Vagina (tissue), 2 donors: ENCODE data around the gene PRIM1. TPM values are rescaled to one million over a fixed set of nuclear protein-coding genes. Genes with fewer than 3 reads are reported as not detected.
"Not testable (repeated sequence)": the region's sequence is repeated elsewhere in the genome, so short reads cannot be mapped to it uniquely, and the experiment has no call there.

Source experiments
- DNase-seq, 2 donors: peaks; one replicate each; pipeline ENCODE4 v3.0.0-alpha.2; 2017; ENCODE audit errors: extremely low spot score in 2 of 2
- H3K27ac ChIP-seq: fragments of 200-600 bp; sonication (generic); one replicate; pipeline ENCODE4 v1.5.1; 2019
- H3K27me3 ChIP-seq: fragments of 200-600 bp; sonication (generic); one replicate; pipeline ENCODE4 v1.5.1; 2019
- H3K36me3 ChIP-seq, 2 donors: fragments of 200-600 bp; sonication (generic); one replicate each; pipeline ENCODE4 v1.5.1; 2017 to 2019
- H3K4me1 ChIP-seq: fragments of 200-600 bp; sonication (generic); one replicate; pipeline ENCODE4 v1.5.1; 2019
- H3K4me3 ChIP-seq, 2 donors: fragments of 200-600 bp; sonication (generic); 1 replicate in 1 of 2; 2 replicates in 1 of 2; pipeline ENCODE4 v1.5.1; 2016 to 2019
- H3K9me3 ChIP-seq: fragments of 200-600 bp; sonication (generic); one replicate; pipeline ENCODE4 v1.5.1; 2019
- CTCF ChIP-seq, 3 experiments: fragments of 450-650 bp in 2 of 3; fragments of 200-600 bp in 1 of 3; sonication (generic) in 1 of 3; IDR thresholded peaks; one replicate each; pipeline ENCODE4 v1.5.1; 2017 to 2019; ENCODE audit warnings: antibody characterized with exemption in 3 of 3, mild to moderate bottlenecking in 2 of 3, moderate library complexity in 2 of 3
- POLR2A ChIP-seq, 2 donors: fragments of 450-650 bp; IDR thresholded peaks; one replicate each; pipeline ENCODE4 v1.6.1; 2017; ENCODE audit warnings: antibody characterized with exemption in 2 of 2, mild to moderate bottlenecking in 2 of 2, moderate library complexity in 2 of 2
- POLR2AphosphoS5 ChIP-seq, 2 donors: sonication (generic); formaldehyde crosslinking; IDR thresholded peaks; one replicate each; pipeline ENCODE4 v1.9.0; 2017; ENCODE audit warnings: antibody characterized with exemption in 2 of 2, mild to moderate bottlenecking in 2 of 2, low read depth in 1 of 2; ENCODE audit not compliant: insufficient read depth in 1 of 2
- intact Hi-C: fragments of 100-400 bp; cut with DNase I; formaldehyde crosslinking; loops from one replicate; pipeline ENCODE4 v1.15.1; 2023
- total RNA-seq: library from RNA; depleted of rRNA; stranded (reverse); fragments of >200 nt; gene quantifications from one replicate; pipeline ENCODE4 v1.2.3, GENCODE V29; 2016

Gene PRIM1
- total RNA-seq, 1 donor from 2014 or later, result 12.8 TPM

- H3K4me3 ChIP-seq, result no peak overlapping the region
- no peak for DNase-seq
- no peaks in the 10 kb centered on the region for H3K4me1 ChIP-seq
- no peak overlapping the region for H3K27ac ChIP-seq
- no peaks in the 10 kb centered on the region for H3K36me3 ChIP-seq
- H3K9me3 ChIP-seq, result no peaks in the 10 kb centered on the region
- H3K27me3 ChIP-seq, result no peaks in the 10 kb centered on the region
- intact Hi-C loops, result loop anchor here (5.0 kb wide), 1 partner anchor 228 kb away; no protein-coding TSS in a partner anchor
- TF ChIP-seq CTCF (IDR thresholded peaks at IDR 0.05) (no peak), POLR2A (IDR thresholded peaks at IDR 0.05) (no peak), POLR2AphosphoS5 (IDR thresholded peaks at IDR 0.05; ENCODE audit: insufficient read depth in 1 of 2, low read depth in 1 of 2) (no peak)
Observed at GRCh38 chr12:56759263-56759908, 7.3 kb upstream of the PRIM1 start.

GRCh38 chr12:56758728-56759262 is 6.7 kb upstream of the PRIM1 start:
- H3K4me1 ChIP-seq, result no peaks in the 10 kb centered on the region
- no peak for TF ChIP-seq CTCF (IDR thresholded peaks at IDR 0.05)
- TF ChIP-seq POLR2A (IDR thresholded peaks at IDR 0.05), result no peak
- TF ChIP-seq POLR2AphosphoS5 (IDR thresholded peaks at IDR 0.05; ENCODE audit: insufficient read depth in 1 of 2, low read depth in 1 of 2), result no peak
- no peaks in the 10 kb centered on the region for H3K36me3 ChIP-seq
- intact Hi-C loops, result loop anchor here (5.0 kb wide), 1 partner anchor 229 kb away; no protein-coding TSS in a partner anchor
- H3K27me3 ChIP-seq, result no peaks in the 10 kb centered on the region
- no peak overlapping the region for H3K27ac ChIP-seq
- no peak overlapping the region for H3K4me3 ChIP-seq
- no peaks in the 10 kb centered on the region for H3K9me3 ChIP-seq
- DNase-seq, result no peak

GRCh38 chr12:56757971-56758370 is 5.8 kb upstream of the PRIM1 start:
- not testable (repeated sequence) for H3K4me1 ChIP-seq, H3K4me3 ChIP-seq, H3K27ac ChIP-seq, H3K27me3 ChIP-seq, H3K36me3 ChIP-seq, H3K9me3 ChIP-seq, DNase-seq
- intact Hi-C loops, result loop anchor here (5.0 kb wide), 1 partner anchor 229 kb away; no protein-coding TSS in a partner anchor

- intact Hi-C loops, result no loop called here
- H3K4me3 ChIP-seq, result no peak overlapping the region
- H3K27me3 ChIP-seq, result no peaks in the 10 kb centered on the region
- H3K9me3 ChIP-seq, result no peaks in the 10 kb centered on the region
- H3K36me3 ChIP-seq, result no peaks in the 10 kb centered on the region
- no peak for TF ChIP-seq CTCF (IDR thresholded peaks at IDR 0.05)
- no peak for TF ChIP-seq POLR2A (IDR thresholded peaks at IDR 0.05)
- TF ChIP-seq POLR2AphosphoS5 (IDR thresholded peaks at IDR 0.05; ENCODE audit: insufficient read depth in 1 of 2, low read depth in 1 of 2), result no peak
- DNase-seq, result no peak
- H3K27ac ChIP-seq, result no peak overlapping the region
- peaks cover 11% of the 10 kb centered on the region for H3K4me1 ChIP-seq
Observed at GRCh38 chr12:56753566-56753965, 1.4 kb upstream of the PRIM1 start.

- peaks cover 11% of the 10 kb centered on the region for H3K4me1 ChIP-seq
- H3K9me3 ChIP-seq, intact Hi-C loops, DNase-seq, H3K36me3 ChIP-seq, H3K27ac ChIP-seq, H3K4me3 ChIP-seq, H3K27me3 ChIP-seq: not testable (repeated sequence)
Observed at GRCh38 chr12:56750596-56750995, 1.5 kb downstream of the PRIM1 start.

- H3K27ac ChIP-seq, result no peak overlapping the region
- H3K9me3 ChIP-seq, result no peaks in the 10 kb centered on the region
- H3K27me3 ChIP-seq, result no peaks in the 10 kb centered on the region
- peaks cover 0 to 3% of the 10 kb centered on the region in 2 donors for H3K36me3 ChIP-seq
- intact Hi-C loops, result no loop called here
- TF ChIP-seq POLR2AphosphoS5 (IDR thresholded peaks at IDR 0.05; ENCODE audit: insufficient read depth in 1 of 2, low read depth in 1 of 2) (no peak), CTCF (IDR thresholded peaks at IDR 0.05) (no peak), POLR2A (IDR thresholded peaks at IDR 0.05) (no peak)
- H3K4me3 ChIP-seq, result no peak overlapping the region
- no peak for DNase-seq
- H3K4me1 ChIP-seq, result peaks cover 11% of the 10 kb centered on the region
Observed at GRCh38 chr12:56749853-56750252, 2.3 kb downstream of the PRIM1 start.
